ENCODE results near the gene ZSWIM3. TPM values are rescaled to one million over a fixed set of nuclear protein-coding genes. Genes with fewer than 3 reads are reported as not detected.

The ZSWIM3 gene
- total and polyA plus RNA-seq, 4 donors: 0.56 to 4.2 (median 2.3) TPM

- Histone ChIP-seq H3K27ac (ENCODE audit: low read depth in 1 of 2, low read length in 2 of 2) (peak overlapping the region; percentile 72 to 80), H3K9ac (ENCODE audit: low read depth in 1 of 2, low read length in 2 of 2) (no peak overlapping the region), H3K36me3 (ENCODE audit: control insufficient read depth in 4 of 4, insufficient read depth in 3 of 4, low read depth in 1 of 4, low read length in 3 of 4) (no peaks in the 10 kb centered on the region), H3K4me3 (ENCODE audit: low read depth in 1 of 3, low read length in 3 of 3) (peak overlapping the region in 2 of 3 donors; percentile 9 to 38), H3K9me3 (ENCODE audit: control insufficient read depth in 4 of 4, low read length in 3 of 4) (no peaks in the 10 kb centered on the region), H3K4me1 (ENCODE audit: control insufficient read depth in 4 of 4, insufficient read depth in 4 of 4, low read length in 3 of 4) (peaks cover 0 to 3% (median 1%) of the 10 kb centered on the region in 4 donors), H3K27me3 (ENCODE audit: control insufficient read depth in 4 of 4, insufficient read depth in 4 of 4, low read length in 3 of 4) (no peaks in the 10 kb centered on the region)
- WGBS: 22% methylated on average over 43 of the region's 43 CpGs
- peak; percentile 97 for DNase-seq (ENCODE audit: low spot score)
- TF ChIP-seq SP1 (IDR thresholded peaks at IDR 0.05) (peak; percentile 51), RXRA (IDR thresholded peaks at IDR 0.05) (no peak), REST (IDR thresholded peaks at IDR 0.05) (no peak), EGR1 (IDR thresholded peaks at IDR 0.05; ENCODE audit: low read depth in 2 of 2) (no peak), HNF4G (IDR thresholded peaks at IDR 0.05) (no peak), ZBTB33 (IDR thresholded peaks at IDR 0.05) (peak; percentile 96), FOXA2 (IDR thresholded peaks at IDR 0.05) (no peak), JUND (IDR thresholded peaks at IDR 0.05) (no peak), NR2F2 (IDR thresholded peaks at IDR 0.05) (no peak), TAF1 (conservative IDR thresholded peaks at IDR 0.05) (no peak), HNF4A (conservative IDR thresholded peaks at IDR 0.05) (no peak), FOXA1 (IDR thresholded peaks at IDR 0.05) (no peak), YY1 (IDR thresholded peaks at IDR 0.05) (peak; percentile 28), MAX (IDR thresholded peaks at IDR 0.05) (no peak), ATF3 (IDR thresholded peaks at IDR 0.05) (peak; percentile 24), GABPA (IDR thresholded peaks at IDR 0.05 in 1 of 2, conservative IDR thresholded peaks at IDR 0.05 in 1 of 2) (no peak), RAD21 (IDR thresholded peaks at IDR 0.05) (peak; percentile 11 to 30), CTCF (IDR thresholded peaks at IDR 0.05; ENCODE audit: low read depth, low read length, missing input control) (no peak)
These were observed 53.5 kb downstream of the ZSWIM3 start for GRCh38 chr20:45910670-45911485.

Measured in liver (tissue), 9 donors.